Measurements from ENCODE around the gene NDFIP1.
"Not testable (repeated sequence)": the region's sequence is repeated elsewhere in the genome, so short reads cannot be mapped to it uniquely, and the experiment has no call there.

Gene NDFIP1

GRCh38 chr5:142159354-142159753, 50.8 kb downstream of the NDFIP1 start:
- no peak for DNase-seq

- no peak for DNase-seq
Observed at GRCh38 chr5:142164315-142164714, 55.7 kb downstream of the NDFIP1 start.

GRCh38 chr5:142166754-142167153, 58.2 kb downstream of the NDFIP1 start:
- DNase-seq = no peak

GRCh38 chr5:142167458-142167857, 58.9 kb downstream of the NDFIP1 start:
- DNase-seq = no peak

GRCh38 chr5:142168365-142168764, 59.8 kb downstream of the NDFIP1 start:
- DNase-seq = no peak

GRCh38 chr5:142170254-142170953, 61.8 kb downstream of the NDFIP1 start:
- no peak for DNase-seq

GRCh38 chr5:142171270-142171669, 62.7 kb downstream of the NDFIP1 start:
- no peak for DNase-seq

GRCh38 chr5:142175039-142175438, 66.5 kb downstream of the NDFIP1 start:
- peak; percentile 41 for DNase-seq

GRCh38 chr5:142175461-142176142, 67.0 kb downstream of the NDFIP1 start:
- DNase-seq = no peak

- no peak for DNase-seq
Observed at GRCh38 chr5:142176255-142176654, 67.7 kb downstream of the NDFIP1 start.

- DNase-seq = no peak
Observed at GRCh38 chr5:142178651-142179050, 70.1 kb downstream of the NDFIP1 start.

GRCh38 chr5:142179776-142180387, 71.3 kb downstream of the NDFIP1 start:
- no peak for DNase-seq

GRCh38 chr5:142181096-142181495, 72.5 kb downstream of the NDFIP1 start:
- no peak for DNase-seq

GRCh38 chr5:142181547-142182163, 73.1 kb downstream of the NDFIP1 start:
- no peak for DNase-seq

- no peak for DNase-seq
Observed at GRCh38 chr5:142182840-142183239, 74.3 kb downstream of the NDFIP1 start.

GRCh38 chr5:142183561-142183960, 75.0 kb downstream of the NDFIP1 start:
- no peak for DNase-seq

- no peak for DNase-seq
Observed at GRCh38 chr5:142184988-142185387, 76.4 kb downstream of the NDFIP1 start.

GRCh38 chr5:142186514-142186856, 77.9 kb downstream of the NDFIP1 start:
- no peak for DNase-seq

- no peak for DNase-seq
Observed at GRCh38 chr5:142186857-142187594, 78.4 kb downstream of the NDFIP1 start.

GRCh38 chr5:142188691-142189090, 80.1 kb downstream of the NDFIP1 start:
- DNase-seq = not testable (repeated sequence)

- DNase-seq = no peak
Observed at GRCh38 chr5:142189813-142190212, 81.2 kb downstream of the NDFIP1 start.

GRCh38 chr5:142191776-142192175, 83.2 kb downstream of the NDFIP1 start:
- no peak for DNase-seq
